Muscle layer of colon (tissue), 2 donors: ENCODE data around the gene GRAMD2A.

ENCODE experiments used
- H3K27ac ChIP-seq: one replicate; pipeline ENCODE4 v1.7.0; 2013; ENCODE audit warnings: low read depth, mild to moderate bottlenecking, low read length, moderate library complexity
- H3K27me3 ChIP-seq, 2 donors: one replicate each; pipeline ENCODE4 v1.7.0; 2013; ENCODE audit warnings: low read length in 2 of 2, mild to moderate bottlenecking in 2 of 2; ENCODE audit not compliant: insufficient read depth in 2 of 2, control insufficient read depth in 1 of 2
- H3K36me3 ChIP-seq: one replicate; pipeline ENCODE4 v1.7.0; 2013; ENCODE audit warnings: mild to moderate bottlenecking, low read length; ENCODE audit not compliant: insufficient read depth
- H3K4me1 ChIP-seq: one replicate; pipeline ENCODE4 v1.7.0; 2013; ENCODE audit warnings: mild to moderate bottlenecking, low read length; ENCODE audit not compliant: insufficient read depth
- H3K4me3 ChIP-seq, 2 donors: one replicate each; pipeline ENCODE4 v1.7.0; 2013; ENCODE audit warnings: low read length in 2 of 2, low read depth in 1 of 2, mild to moderate bottlenecking in 1 of 2, moderate library complexity in 1 of 2
- H3K9ac ChIP-seq: one replicate; pipeline ENCODE4 v1.7.0; 2013; ENCODE audit warnings: low read length
- H3K9me3 ChIP-seq: one replicate; pipeline ENCODE4 v1.7.0; 2013; ENCODE audit warnings: mild to moderate bottlenecking, low read length
- donor health status: abdominal sarcoma.
- donor health status: Adenocarcinoma of cecum.

Gene GRAMD2A

GRCh38 chr15:72197460-72198355, at the start of gene GRAMD2A:
Gene GRAMD2A (minus strand): TSS chr15:72197787.
- Histone ChIP-seq H3K9me3 (no peaks in the 10 kb centered on the region), H3K36me3 (peaks cover 41% of the 10 kb centered on the region), H3K9ac (no peak within 1 kb of the TSS), H3K27ac (no peak within 1 kb of the TSS), H3K4me3 (peak within 1 kb of the TSS in 1 of 2 donors; percentile 39), H3K27me3 (peaks cover 5 to 14% of the 10 kb centered on the region in 2 donors), H3K4me1 (peaks cover 1% of the 10 kb centered on the region)

GRCh38 chr15:72242775-72243370, 45.3 kb upstream of the GRAMD2A start:
- Histone ChIP-seq H3K9ac (no peak overlapping the region), H3K27ac (no peak overlapping the region), H3K9me3 (no peaks in the 10 kb centered on the region), H3K4me3 (no peak overlapping the region), H3K36me3 (peaks cover 40% of the 10 kb centered on the region), H3K27me3 (no peaks in the 10 kb centered on the region), H3K4me1 (no peaks in the 10 kb centered on the region)

- Histone ChIP-seq H3K36me3 (peaks cover 39% of the 10 kb centered on the region), H3K9me3 (no peaks in the 10 kb centered on the region), H3K27me3 (no peaks in the 10 kb centered on the region), H3K4me1 (peaks cover 7% of the 10 kb centered on the region), H3K27ac (no peak overlapping the region), H3K9ac (no peak overlapping the region), H3K4me3 (no peak overlapping the region)
These were observed 42.1 kb upstream of the GRAMD2A start for GRCh38 chr15:72239652-72240051.

GRCh38 chr15:72238586-72238985, 41.0 kb upstream of the GRAMD2A start:
- no peak overlapping the region for H3K9ac ChIP-seq
- no peak overlapping the region for H3K27ac ChIP-seq
- no peaks in the 10 kb centered on the region for H3K27me3 ChIP-seq
- H3K9me3 ChIP-seq: no peaks in the 10 kb centered on the region
- H3K36me3 ChIP-seq: peaks cover 30% of the 10 kb centered on the region
- H3K4me3 ChIP-seq: no peak overlapping the region
- peaks cover 7% of the 10 kb centered on the region for H3K4me1 ChIP-seq

GRCh38 chr15:72237853-72238224, 40.3 kb upstream of the GRAMD2A start:
- Histone ChIP-seq H3K27ac (no peak overlapping the region), H3K27me3 (no peaks in the 10 kb centered on the region), H3K4me1 (peaks cover 7% of the 10 kb centered on the region), H3K9me3 (no peaks in the 10 kb centered on the region), H3K4me3 (no peak overlapping the region), H3K9ac (no peak overlapping the region), H3K36me3 (peaks cover 26% of the 10 kb centered on the region)

- Histone ChIP-seq H3K4me1 (peaks cover 9% of the 10 kb centered on the region), H3K9ac (no peak overlapping the region), H3K9me3 (no peaks in the 10 kb centered on the region), H3K27ac (no peak overlapping the region), H3K36me3 (peaks cover 20% of the 10 kb centered on the region), H3K27me3 (no peaks in the 10 kb centered on the region), H3K4me3 (no peak overlapping the region)
These were observed 39.7 kb upstream of the GRAMD2A start for GRCh38 chr15:72237029-72237852.

- Histone ChIP-seq H3K36me3 (peaks cover 12% of the 10 kb centered on the region), H3K27me3 (no peaks in the 10 kb centered on the region), H3K27ac (no peak overlapping the region), H3K9me3 (no peaks in the 10 kb centered on the region), H3K9ac (no peak overlapping the region), H3K4me3 (no peak overlapping the region), H3K4me1 (peaks cover 15% of the 10 kb centered on the region)
These were observed 38.9 kb upstream of the GRAMD2A start for GRCh38 chr15:72236381-72237003.

GRCh38 chr15:72235298-72235697, 37.7 kb upstream of the GRAMD2A start:
- H3K27me3 ChIP-seq: no peaks in the 10 kb centered on the region
- peaks cover 15% of the 10 kb centered on the region for H3K4me1 ChIP-seq
- no peaks in the 10 kb centered on the region for H3K9me3 ChIP-seq
- H3K4me3 ChIP-seq: no peak overlapping the region
- H3K36me3 ChIP-seq: peaks cover under 1% of the 10 kb centered on the region
- no peak overlapping the region for H3K9ac ChIP-seq
- H3K27ac ChIP-seq: no peak overlapping the region

- H3K9me3 ChIP-seq: no peaks in the 10 kb centered on the region
- peaks cover 24% of the 10 kb centered on the region for H3K4me1 ChIP-seq
- H3K4me3 ChIP-seq: no peak overlapping the region
- H3K27me3 ChIP-seq: no peaks in the 10 kb centered on the region
- no peak overlapping the region for H3K9ac ChIP-seq
- no peak overlapping the region for H3K27ac ChIP-seq
- H3K36me3 ChIP-seq: no peaks in the 10 kb centered on the region
These were observed 36.2 kb upstream of the GRAMD2A start for GRCh38 chr15:72233769-72234168.

- H3K4me1 ChIP-seq: peaks cover 36% of the 10 kb centered on the region
- H3K27me3 ChIP-seq: no peaks in the 10 kb centered on the region
- H3K9me3 ChIP-seq: no peaks in the 10 kb centered on the region
- no peaks in the 10 kb centered on the region for H3K36me3 ChIP-seq
- peak overlapping the region; percentile 98 for H3K27ac ChIP-seq
- peak overlapping the region; percentile 46 for H3K9ac ChIP-seq
- peak overlapping the region; percentile 86 to 91 for H3K4me3 ChIP-seq
These were observed 34.4 kb upstream of the GRAMD2A start for GRCh38 chr15:72231833-72232478.
